ENCODE measurements around the gene GRIK3. TPM values are rescaled to one million over a fixed set of nuclear protein-coding genes. Genes with fewer than 3 reads are reported as not detected.

GRIK3 gene
- total and polyA plus RNA-seq, 7 donors: 0.03 to 0.15 (median 0.04) TPM; not detected in 2

DNA sequence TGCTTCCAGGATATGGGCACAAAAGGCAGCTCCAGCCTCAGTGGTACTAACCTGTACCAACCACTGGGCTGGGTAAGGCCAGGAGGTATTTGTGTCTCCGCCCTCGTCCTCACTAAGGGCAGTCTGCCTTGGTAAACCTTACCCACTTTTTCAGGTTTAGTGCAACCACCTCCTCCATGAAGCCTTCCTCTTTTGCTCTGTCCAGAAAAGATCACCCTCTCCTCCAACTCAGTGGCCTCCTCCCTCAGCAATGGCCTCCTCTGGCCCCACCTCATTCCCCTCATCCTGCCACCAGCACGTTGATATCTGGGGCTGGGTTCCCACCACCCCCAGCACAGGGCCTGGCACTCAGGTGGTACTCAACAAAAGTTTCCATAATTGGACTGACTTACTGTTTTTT lies 161.5 kb downstream of the GRIK3 start:
- TF ChIP-seq, protein P1, sequence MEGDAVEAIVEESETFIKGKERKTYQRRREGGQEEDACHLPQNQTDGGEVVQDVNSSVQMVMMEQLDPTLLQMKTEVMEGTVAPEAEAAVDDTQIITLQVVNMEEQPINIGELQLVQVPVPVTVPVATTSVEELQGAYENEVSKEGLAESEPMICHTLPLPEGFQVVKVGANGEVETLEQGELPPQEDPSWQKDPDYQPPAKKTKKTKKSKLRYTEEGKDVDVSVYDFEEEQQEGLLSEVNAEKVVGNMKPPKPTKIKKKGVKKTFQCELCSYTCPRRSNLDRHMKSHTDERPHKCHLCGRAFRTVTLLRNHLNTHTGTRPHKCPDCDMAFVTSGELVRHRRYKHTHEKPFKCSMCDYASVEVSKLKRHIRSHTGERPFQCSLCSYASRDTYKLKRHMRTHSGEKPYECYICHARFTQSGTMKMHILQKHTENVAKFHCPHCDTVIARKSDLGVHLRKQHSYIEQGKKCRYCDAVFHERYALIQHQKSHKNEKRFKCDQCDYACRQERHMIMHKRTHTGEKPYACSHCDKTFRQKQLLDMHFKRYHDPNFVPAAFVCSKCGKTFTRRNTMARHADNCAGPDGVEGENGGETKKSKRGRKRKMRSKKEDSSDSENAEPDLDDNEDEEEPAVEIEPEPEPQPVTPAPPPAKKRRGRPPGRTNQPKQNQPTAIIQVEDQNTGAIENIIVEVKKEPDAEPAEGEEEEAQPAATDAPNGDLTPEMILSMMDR (IDR thresholded peaks at IDR 0.05): no peak
- no peak for DNase-seq

DNA sequence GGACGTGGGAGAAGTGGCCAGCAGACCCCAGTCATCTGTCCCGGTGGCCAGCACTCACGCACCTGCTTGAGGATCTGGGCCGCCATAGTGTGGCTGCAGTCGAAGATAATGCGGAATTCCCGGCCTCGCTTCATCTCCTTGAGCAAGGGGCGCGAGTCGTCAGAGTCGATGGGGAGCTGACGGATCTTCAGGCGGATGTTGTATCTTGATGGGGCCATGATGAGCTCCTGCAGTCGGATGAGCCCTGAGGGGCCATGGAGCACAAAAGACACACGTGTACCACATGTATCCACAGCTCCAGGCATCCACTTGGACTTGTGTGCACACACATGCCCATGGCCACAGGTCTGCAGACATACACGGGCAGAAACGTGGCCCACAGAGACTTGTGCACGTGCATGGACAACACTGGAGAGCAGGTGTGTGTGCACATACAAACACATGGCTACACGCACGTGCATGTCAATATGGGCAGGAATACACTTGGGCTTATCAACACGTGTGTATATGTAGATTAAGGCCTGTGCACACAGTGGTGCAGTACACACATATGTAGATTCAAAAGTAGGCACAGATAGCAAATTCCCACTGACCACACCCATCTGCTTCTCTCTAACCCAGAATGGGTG lies 162.1 kb downstream of the GRIK3 start:
- TF ChIP-seq, protein P1 (IDR thresholded peaks at IDR 0.05): no peak
- ATAC-seq (no peak), DNase-seq (no peak)
- Histone ChIP-seq H3K27me3 (ENCODE audit: insufficient read depth in 3 of 3, low read length in 2 of 3) (peaks cover 0 to 2% (median 1%) of the 10 kb centered on the region in 3 donors), H3K4me1 (no peaks in the 10 kb centered on the region), H3K9me3 (no peaks in the 10 kb centered on the region), H3K27ac (no peak overlapping the region), H3K4me3 (no peak overlapping the region), H3K36me3 (ENCODE audit: insufficient read depth in 1 of 2, low read depth in 1 of 2) (no peaks in the 10 kb centered on the region)
- WGBS, 3 donors: 90 to 91% (median 91%) methylated on average over 22 of the region's 22 CpGs
- intact Hi-C loops (cut with DNase I): no loop called here

More for the DNA sequence above, 161.5 kb downstream of the GRIK3 start:
- H3K27me3 ChIP-seq (ENCODE audit: insufficient read depth in 3 of 3, low read length in 2 of 3): peaks cover 0 to 8% (median 2%) of the 10 kb centered on the region in 3 donors
- no peak for ATAC-seq
- H3K9me3 ChIP-seq: no peaks in the 10 kb centered on the region
- no peak overlapping the region for H3K27ac ChIP-seq
- no peaks in the 10 kb centered on the region for H3K4me1 ChIP-seq
- intact Hi-C loops (cut with DNase I): no loop called here
- no peak overlapping the region for H3K4me3 ChIP-seq
- no peaks in the 10 kb centered on the region for H3K36me3 ChIP-seq (ENCODE audit: insufficient read depth in 1 of 2, low read depth in 1 of 2)
- WGBS, 3 donors: 77 to 86% (median 78%) methylated on average over 3 of the region's 3 CpGs

DNA sequence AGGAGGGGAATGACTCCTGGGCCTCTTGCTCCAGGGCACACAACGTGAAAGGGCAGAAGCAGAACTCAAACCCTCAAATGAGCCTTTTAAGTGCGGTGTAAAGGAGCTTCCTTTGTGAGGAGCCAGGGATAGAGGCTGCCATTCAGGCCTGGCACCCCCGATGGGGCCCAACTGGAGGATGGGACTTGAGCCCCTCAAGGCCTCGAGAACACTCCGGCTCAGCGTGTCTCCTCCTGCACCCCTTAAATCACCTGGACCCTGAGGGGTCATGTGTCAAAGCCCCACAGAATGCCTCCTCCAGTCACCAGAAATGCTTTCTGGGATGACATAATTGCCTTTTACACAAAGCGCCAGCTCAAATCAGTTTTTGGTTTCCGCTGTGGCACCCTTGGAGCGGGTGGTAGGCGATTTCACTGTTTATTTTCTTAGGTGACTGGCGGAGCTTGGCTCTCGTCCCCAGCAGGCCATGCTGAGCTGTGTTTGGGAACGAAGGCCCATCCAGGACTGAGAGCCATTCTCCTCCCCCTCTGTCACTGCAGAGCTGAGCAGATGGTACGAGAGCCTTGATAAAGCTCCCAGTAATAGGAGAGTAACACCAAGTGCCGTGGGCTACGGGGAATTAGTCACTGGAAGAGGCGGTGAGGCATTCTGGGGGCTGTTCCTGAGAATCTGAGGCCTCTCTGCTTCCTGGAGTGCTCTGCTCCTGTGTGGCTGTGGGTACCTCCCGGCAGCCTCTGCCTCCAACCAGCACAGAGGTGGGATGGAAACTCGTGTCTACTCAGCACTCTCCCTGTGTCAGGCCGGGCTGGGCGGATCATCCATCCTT lies 163.0 kb downstream of the GRIK3 start:
- Histone ChIP-seq H3K4me1 (no peaks in the 10 kb centered on the region), H3K4me3 (no peak overlapping the region), H3K9me3 (no peaks in the 10 kb centered on the region), H3K27ac (no peak overlapping the region), H3K36me3 (ENCODE audit: insufficient read depth in 1 of 2, low read depth in 1 of 2) (no peaks in the 10 kb centered on the region), H3K27me3 (ENCODE audit: insufficient read depth in 3 of 3, low read length in 2 of 3) (peaks cover 0 to 2% (median 0%) of the 10 kb centered on the region in 3 donors)
- ATAC-seq (no peak), DNase-seq (no peak)
- WGBS, 3 donors: 36 to 46% (median 42%) methylated on average over 21 of the region's 21 CpGs
- intact Hi-C loops (cut with DNase I): no loop called here
- TF ChIP-seq, protein P1 (IDR thresholded peaks at IDR 0.05): no peak

DNA sequence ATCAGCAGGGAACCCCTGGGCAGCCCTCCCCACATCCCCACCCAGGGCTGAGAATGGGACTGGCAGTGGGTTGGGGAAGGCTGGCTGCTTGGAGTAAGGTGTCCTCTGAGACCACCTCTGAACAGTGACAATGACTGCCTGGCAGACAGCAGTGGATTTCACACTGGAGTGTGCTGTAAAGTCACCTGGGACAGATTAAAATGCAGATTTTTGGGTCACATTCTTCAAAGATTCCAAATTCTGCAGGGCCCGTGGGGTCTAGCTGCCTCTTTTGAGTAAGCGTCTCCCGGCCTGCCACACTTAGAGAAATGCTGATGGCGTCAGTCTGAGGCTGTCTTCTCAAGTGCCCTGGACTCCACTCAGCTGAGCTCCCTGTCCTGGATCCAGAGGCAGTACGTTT lies 164.5 kb downstream of the GRIK3 start:
- WGBS, 3 donors: 82 to 95% (median 86%) methylated on average over 5 of the region's 5 CpGs
- ATAC-seq (no peak), DNase-seq (no peak)
- Histone ChIP-seq H3K4me3 (no peak overlapping the region), H3K27ac (no peak overlapping the region), H3K27me3 (ENCODE audit: insufficient read depth in 3 of 3, low read length in 2 of 3) (peaks cover 0 to 2% (median 0%) of the 10 kb centered on the region in 3 donors), H3K9me3 (no peaks in the 10 kb centered on the region), H3K4me1 (no peaks in the 10 kb centered on the region), H3K36me3 (ENCODE audit: insufficient read depth in 1 of 2, low read depth in 1 of 2) (no peaks in the 10 kb centered on the region)
- intact Hi-C loops (cut with DNase I): no loop called here
- TF ChIP-seq, protein P1 (IDR thresholded peaks at IDR 0.05): no peak
